IPS-20b (cell line): ENCODE data around the gene RAB43.
"Not testable (repeated sequence)": the region's sequence is repeated elsewhere in the genome, so short reads cannot be mapped to it uniquely, and the experiment has no call there.

ENCODE experiments used
- H3K27ac ChIP-seq: one replicate; pipeline ENCODE4 v1.5.1; 2013; ENCODE audit warnings: low read length
- H3K27me3 ChIP-seq: 2 replicates; pipeline ENCODE4 v1.6.1; 2013; ENCODE audit warnings: mild to moderate bottlenecking, low read length, inconsistent platforms; ENCODE audit not compliant: insufficient read depth
- H3K36me3 ChIP-seq: 2 replicates; pipeline ENCODE4 v1.6.1; 2013; ENCODE audit warnings: low read depth, mild to moderate bottlenecking, inconsistent platforms, low read length, moderate library complexity; ENCODE audit not compliant: insufficient read depth
- H3K4me1 ChIP-seq: 2 replicates; pipeline ENCODE4 v1.6.1; 2013; ENCODE audit warnings: mild to moderate bottlenecking, control low read depth, inconsistent platforms, low read length, moderate library complexity; ENCODE audit not compliant: insufficient read depth
- H3K4me3 ChIP-seq: 2 replicates; pipeline ENCODE4 v1.5.1; 2013; ENCODE audit warnings: mild to moderate bottlenecking, low read length, inconsistent platforms
- H3K9ac ChIP-seq: 2 replicates; pipeline ENCODE4 v1.6.1; 2013; ENCODE audit warnings: low read depth, mild to moderate bottlenecking, inconsistent platforms, low read length, moderate library complexity
- H3K9me3 ChIP-seq: 2 replicates; pipeline ENCODE4 v1.6.1; 2013; ENCODE audit warnings: mild to moderate bottlenecking, low read depth, low read length, inconsistent platforms; ENCODE audit not compliant: insufficient read depth

The RAB43 gene

GRCh38 chr3:129104498-129105079 is 17.0 kb downstream of the RAB43 start:
- Histone ChIP-seq H3K36me3 (peaks cover 6% of the 10 kb centered on the region; the same call in 1 of the 2 replicates), H3K4me3 (no peak overlapping the region), H3K9me3 (no peaks in the 10 kb centered on the region), H3K27me3 (no peaks in the 10 kb centered on the region), H3K27ac (no peak overlapping the region), H3K4me1 (no peaks in the 10 kb centered on the region), H3K9ac (no peak overlapping the region; the same call in 1 of the 2 replicates)

GRCh38 chr3:129104051-129104450 is 17.6 kb downstream of the RAB43 start:
- peaks cover 6% of the 10 kb centered on the region; the same call in 1 of the 2 replicates for H3K36me3 ChIP-seq
- H3K27ac ChIP-seq: no peak overlapping the region

DNA sequence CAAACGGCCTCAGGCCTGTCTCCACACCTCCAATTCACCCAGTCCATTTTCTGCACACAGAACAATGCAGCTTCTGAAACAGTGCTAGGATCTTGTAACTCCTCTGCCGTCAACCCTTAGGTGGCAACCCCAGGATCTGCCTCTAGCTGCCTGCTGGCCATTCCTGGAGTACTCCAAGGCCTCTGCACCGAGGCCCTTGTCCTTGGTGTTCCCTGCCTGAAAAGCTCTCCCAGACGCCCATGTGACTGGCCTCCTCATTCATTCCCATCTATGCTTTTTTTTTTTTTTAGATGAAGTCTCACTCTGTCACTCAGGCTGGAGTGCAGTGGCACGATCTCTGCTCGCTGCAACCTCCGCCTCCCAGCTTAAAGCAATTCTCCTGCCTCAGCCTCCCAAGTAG is 18.3 kb downstream of the RAB43 start:
- Histone ChIP-seq H3K27me3 (no peaks in the 10 kb centered on the region), H3K4me3 (no peak overlapping the region), H3K36me3 (peaks cover 4% of the 10 kb centered on the region; the same call in 1 of the 2 replicates), H3K9ac (no peak overlapping the region), H3K27ac (no peak overlapping the region), H3K4me1 (no peaks in the 10 kb centered on the region), H3K9me3 (no peaks in the 10 kb centered on the region)

More at GRCh38 chr3:129104051-129104450, 17.6 kb downstream of the RAB43 start:
- no peaks in the 10 kb centered on the region for H3K9me3 ChIP-seq
- no peak overlapping the region for H3K4me3 ChIP-seq
- H3K27me3 ChIP-seq: no peaks in the 10 kb centered on the region
- no peak overlapping the region for H3K9ac ChIP-seq
- H3K4me1 ChIP-seq: no peaks in the 10 kb centered on the region

GRCh38 chr3:129101370-129102138 is 20.1 kb downstream of the RAB43 start:
- H3K9ac ChIP-seq: no peak overlapping the region

GRCh38 chr3:129100274-129100673 is 21.3 kb downstream of the RAB43 start:
- no peaks in the 10 kb centered on the region for H3K4me1 ChIP-seq
- no peak overlapping the region for H3K9ac ChIP-seq
- no peak overlapping the region for H3K4me3 ChIP-seq
- H3K27ac ChIP-seq: no peak overlapping the region
- H3K27me3 ChIP-seq: no peaks in the 10 kb centered on the region
- H3K9me3 ChIP-seq: no peaks in the 10 kb centered on the region
- H3K36me3 ChIP-seq: no peaks in the 10 kb centered on the region

More at GRCh38 chr3:129101370-129102138, 20.1 kb downstream of the RAB43 start:
- H3K4me1 ChIP-seq: no peaks in the 10 kb centered on the region
- H3K27me3 ChIP-seq: no peaks in the 10 kb centered on the region
- H3K27ac ChIP-seq: no peak overlapping the region
- H3K36me3 ChIP-seq: no peaks in the 10 kb centered on the region
- H3K9me3 ChIP-seq: no peaks in the 10 kb centered on the region
- H3K4me3 ChIP-seq: no peak overlapping the region

DNA sequence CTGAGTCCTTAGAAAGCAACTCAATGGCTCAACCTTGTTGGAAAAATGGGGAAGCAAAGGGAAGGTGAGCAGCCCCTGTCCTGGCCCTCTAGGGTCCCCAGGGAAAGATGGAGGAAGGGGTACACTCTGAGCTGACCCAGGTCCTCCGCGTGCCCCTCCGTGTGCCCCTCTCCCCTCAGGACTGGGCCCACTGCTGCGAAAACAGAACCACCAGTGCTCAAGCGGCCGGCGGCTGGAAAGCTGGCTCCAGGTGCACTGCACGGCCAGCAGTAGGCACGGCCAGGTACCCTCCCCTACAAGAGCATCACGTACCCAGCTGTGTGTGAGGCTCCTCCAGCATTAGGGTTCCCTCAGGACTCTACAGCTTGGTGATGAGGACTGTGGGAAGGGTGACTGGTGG is 26.3 kb downstream of the RAB43 start:
- Histone ChIP-seq H3K4me3 (no peak overlapping the region), H3K27ac (no peak overlapping the region), H3K36me3 (peaks cover 12% of the 10 kb centered on the region; the same call in 1 of the 2 replicates), H3K4me1 (no peaks in the 10 kb centered on the region), H3K9ac (no peak overlapping the region), H3K9me3 (no peaks in the 10 kb centered on the region), H3K27me3 (no peaks in the 10 kb centered on the region)

- not testable (repeated sequence) for H3K9me3 ChIP-seq, H3K27me3 ChIP-seq
Observed at GRCh38 chr3:129088312-129088711, 33.3 kb downstream of the RAB43 start.

DNA sequence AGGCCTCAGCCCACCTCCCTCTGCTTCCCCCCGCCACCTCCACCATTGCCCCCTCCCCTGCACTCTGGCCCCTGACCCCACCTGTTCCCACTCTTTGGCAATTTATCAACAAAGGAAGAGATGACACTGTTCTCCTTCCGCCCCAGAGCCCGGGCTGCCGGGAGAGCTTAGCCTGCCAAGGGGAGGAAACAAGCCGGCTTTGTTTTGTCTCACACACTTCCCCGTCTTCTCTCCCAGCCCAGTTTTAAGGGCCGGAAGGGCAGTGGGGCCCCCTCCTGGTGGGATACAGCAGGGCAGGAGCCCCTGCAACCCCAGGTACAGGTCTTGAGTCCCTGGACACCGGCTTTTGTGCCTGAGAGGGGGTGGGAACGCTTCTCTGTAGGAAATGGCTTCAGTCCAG is 33.7 kb downstream of the RAB43 start:
- H3K27me3 ChIP-seq, H3K9me3 ChIP-seq, H3K27ac ChIP-seq, H3K4me1 ChIP-seq, H3K4me3 ChIP-seq, H3K9ac ChIP-seq: not testable (repeated sequence)
- H3K36me3 ChIP-seq: peaks cover 12% of the 10 kb centered on the region; the same call in 1 of the 2 replicates

More at GRCh38 chr3:129088312-129088711, 33.3 kb downstream of the RAB43 start:
- H3K4me3 ChIP-seq, H3K4me1 ChIP-seq, H3K27ac ChIP-seq, H3K9ac ChIP-seq: not testable (repeated sequence)
- H3K36me3 ChIP-seq: peaks cover 12% of the 10 kb centered on the region; the same call in 1 of the 2 replicates

DNA sequence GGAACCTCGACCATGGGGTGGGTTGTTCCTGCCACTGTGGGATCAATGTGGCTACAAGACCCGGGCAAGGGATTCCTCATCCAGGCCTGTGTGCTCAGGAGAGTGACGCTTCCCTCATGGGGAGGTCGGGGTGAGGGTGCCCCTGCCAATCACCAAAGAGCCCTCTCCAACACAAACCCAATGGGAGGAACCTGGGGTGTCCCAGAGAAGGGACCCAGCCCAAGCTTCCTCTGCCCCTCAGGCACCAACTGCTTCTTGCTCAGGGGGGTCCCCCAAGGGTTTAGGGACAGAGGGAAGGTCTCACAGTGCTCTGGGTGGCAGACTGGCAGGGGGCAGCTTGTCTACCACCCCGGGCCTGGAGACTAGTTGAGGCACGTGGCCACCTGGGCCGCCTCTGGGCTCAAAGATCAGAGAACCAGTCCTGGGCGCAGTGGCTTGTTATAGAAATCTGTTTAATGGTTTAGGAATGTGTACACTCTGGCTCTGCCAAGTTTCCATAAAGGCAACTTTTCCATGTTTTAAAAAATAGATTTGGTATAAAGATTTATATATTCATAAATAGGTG is 34.4 kb downstream of the RAB43 start:
- H3K4me1 ChIP-seq: no peaks in the 10 kb centered on the region

GRCh38 chr3:129085818-129086217 is 35.8 kb downstream of the RAB43 start:
- no peaks in the 10 kb centered on the region for H3K27me3 ChIP-seq
- H3K9ac ChIP-seq: no peak overlapping the region
- H3K36me3 ChIP-seq: no peaks in the 10 kb centered on the region
- H3K27ac ChIP-seq: no peak overlapping the region
- no peak overlapping the region for H3K4me3 ChIP-seq
- no peaks in the 10 kb centered on the region for H3K9me3 ChIP-seq
- no peaks in the 10 kb centered on the region for H3K4me1 ChIP-seq

More for the DNA sequence above, 34.4 kb downstream of the RAB43 start:
- no peaks in the 10 kb centered on the region for H3K27me3 ChIP-seq
- H3K36me3 ChIP-seq: peaks cover 10% of the 10 kb centered on the region; the same call in 1 of the 2 replicates
- H3K9me3 ChIP-seq: no peaks in the 10 kb centered on the region
- no peak overlapping the region for H3K27ac ChIP-seq
- H3K9ac ChIP-seq: no peak overlapping the region
- no peak overlapping the region for H3K4me3 ChIP-seq

GRCh38 chr3:129085165-129085715 is 36.4 kb downstream of the RAB43 start:
- no peak overlapping the region for H3K9ac ChIP-seq
- no peak overlapping the region for H3K27ac ChIP-seq
- H3K4me3 ChIP-seq: no peak overlapping the region
- no peaks in the 10 kb centered on the region for H3K36me3 ChIP-seq
- H3K4me1 ChIP-seq: no peaks in the 10 kb centered on the region
- H3K27me3 ChIP-seq: no peaks in the 10 kb centered on the region
- no peaks in the 10 kb centered on the region for H3K9me3 ChIP-seq
